Thyroid gland (tissue), 4 donors: ENCODE data around the gene SH3GL1. TPM values are rescaled to one million over a fixed set of nuclear protein-coding genes. Genes with fewer than 3 reads are reported as not detected.

Experiments
- DNase-seq, 2 donors: peaks; one replicate each; pipeline ENCODE4 v3.0.0-alpha.2; 2019
- H3K27ac ChIP-seq, 3 donors: fragments of 200-600 bp; sonication (generic); 1 replicate in 2 of 3; 2 replicates in 1 of 3; pipeline ENCODE4 v1.5.1; 2016 to 2019; ENCODE audit warnings: mild to moderate bottlenecking in 1 of 3, moderate library complexity in 1 of 3
- H3K27me3 ChIP-seq: fragments of 200-600 bp; sonication (generic); one replicate; pipeline ENCODE4 v1.5.1; 2019
- H3K36me3 ChIP-seq, 2 donors: fragments of 200-600 bp; sonication (generic); one replicate each; pipeline ENCODE4 v1.5.1; 2016 to 2019
- H3K4me1 ChIP-seq, 2 donors: fragments of 200-600 bp; sonication (generic); one replicate each; pipeline ENCODE4 v1.5.1; 2017 to 2019
- H3K4me3 ChIP-seq, 3 donors: fragments of 200-600 bp; sonication (generic); replicated peaks in 1 of 3; 1 replicate in 2 of 3; 2 replicates in 1 of 3; pipeline ENCODE4 v1.5.1; 2016; ENCODE audit warnings: mild to moderate bottlenecking in 1 of 3
- H3K9me3 ChIP-seq: fragments of 200-600 bp; sonication (generic); one replicate; pipeline ENCODE4 v1.5.1; 2017
- POLR2A ChIP-seq, 2 donors: fragments of 450-650 bp; IDR thresholded peaks; one replicate each; pipeline ENCODE4 v1.6.1; 2017; ENCODE audit warnings: antibody characterized with exemption in 2 of 2, mild to moderate bottlenecking in 2 of 2, moderate library complexity in 1 of 2
- WGBS, 2 donors: methylation state at CpG; one replicate each; pipeline ENCODE4 v1.1.5; 2017; 5-methylcytosine and 5-hydroxymethylcytosine counted together
- intact Hi-C: fragments of 100-400 bp; cut with DNase I; formaldehyde crosslinking; loops from one replicate; pipeline ENCODE4 v1.15.1; 2023
- total RNA-seq, 4 donors: library from RNA; depleted of rRNA; stranded (reverse); fragments of >200 nt; gene quantifications; one replicate each; pipeline ENCODE4 v1.2.3, GENCODE V29; 2016
- TF ChIP-seq, protein P1 (sequence below), 6 experiments: fragments of 200-600 bp in 3 of 6; fragments of 450-650 bp in 3 of 6; sonication (generic) in 3 of 6; IDR thresholded peaks; one replicate each; pipeline ENCODE4 v1.5.1; 2016 to 2019; ENCODE audit warnings: antibody characterized with exemption in 6 of 6, mild to moderate bottlenecking in 2 of 6, inconsistent platforms in 1 of 6, moderate library complexity in 1 of 6

The SH3GL1 gene
- total RNA-seq, 4 donors from 2014 or later, result 33.1 to 42.4 (median 36.7) TPM

- intact Hi-C loops, result loop anchor here (10.0 kb wide), 1 partner anchor 158 kb away; the partner anchor contains the start of gene YJU2
- no peak for DNase-seq
- no peak overlapping the region for H3K27ac ChIP-seq
- H3K27me3 ChIP-seq, result no peaks in the 10 kb centered on the region
- peaks cover 13 to 29% of the 10 kb centered on the region in 2 donors for H3K4me1 ChIP-seq
- TF ChIP-seq, protein P1, sequence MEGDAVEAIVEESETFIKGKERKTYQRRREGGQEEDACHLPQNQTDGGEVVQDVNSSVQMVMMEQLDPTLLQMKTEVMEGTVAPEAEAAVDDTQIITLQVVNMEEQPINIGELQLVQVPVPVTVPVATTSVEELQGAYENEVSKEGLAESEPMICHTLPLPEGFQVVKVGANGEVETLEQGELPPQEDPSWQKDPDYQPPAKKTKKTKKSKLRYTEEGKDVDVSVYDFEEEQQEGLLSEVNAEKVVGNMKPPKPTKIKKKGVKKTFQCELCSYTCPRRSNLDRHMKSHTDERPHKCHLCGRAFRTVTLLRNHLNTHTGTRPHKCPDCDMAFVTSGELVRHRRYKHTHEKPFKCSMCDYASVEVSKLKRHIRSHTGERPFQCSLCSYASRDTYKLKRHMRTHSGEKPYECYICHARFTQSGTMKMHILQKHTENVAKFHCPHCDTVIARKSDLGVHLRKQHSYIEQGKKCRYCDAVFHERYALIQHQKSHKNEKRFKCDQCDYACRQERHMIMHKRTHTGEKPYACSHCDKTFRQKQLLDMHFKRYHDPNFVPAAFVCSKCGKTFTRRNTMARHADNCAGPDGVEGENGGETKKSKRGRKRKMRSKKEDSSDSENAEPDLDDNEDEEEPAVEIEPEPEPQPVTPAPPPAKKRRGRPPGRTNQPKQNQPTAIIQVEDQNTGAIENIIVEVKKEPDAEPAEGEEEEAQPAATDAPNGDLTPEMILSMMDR (IDR thresholded peaks at IDR 0.05), result no peak
- no peak for TF ChIP-seq POLR2A (IDR thresholded peaks at IDR 0.05)
- 12 to 15% methylated on average over 19 to 25 of the region's 32 CpGs for WGBS, 2 donors
- H3K36me3 ChIP-seq, result no peaks in the 10 kb centered on the region
- H3K9me3 ChIP-seq, result no peaks in the 10 kb centered on the region
- peak overlapping the region; percentile 22 to 78 (median 74) for H3K4me3 ChIP-seq
These were observed 2.8 kb upstream of the SH3GL1 start for GRCh38 chr19:4403005-4403761.

DNA sequence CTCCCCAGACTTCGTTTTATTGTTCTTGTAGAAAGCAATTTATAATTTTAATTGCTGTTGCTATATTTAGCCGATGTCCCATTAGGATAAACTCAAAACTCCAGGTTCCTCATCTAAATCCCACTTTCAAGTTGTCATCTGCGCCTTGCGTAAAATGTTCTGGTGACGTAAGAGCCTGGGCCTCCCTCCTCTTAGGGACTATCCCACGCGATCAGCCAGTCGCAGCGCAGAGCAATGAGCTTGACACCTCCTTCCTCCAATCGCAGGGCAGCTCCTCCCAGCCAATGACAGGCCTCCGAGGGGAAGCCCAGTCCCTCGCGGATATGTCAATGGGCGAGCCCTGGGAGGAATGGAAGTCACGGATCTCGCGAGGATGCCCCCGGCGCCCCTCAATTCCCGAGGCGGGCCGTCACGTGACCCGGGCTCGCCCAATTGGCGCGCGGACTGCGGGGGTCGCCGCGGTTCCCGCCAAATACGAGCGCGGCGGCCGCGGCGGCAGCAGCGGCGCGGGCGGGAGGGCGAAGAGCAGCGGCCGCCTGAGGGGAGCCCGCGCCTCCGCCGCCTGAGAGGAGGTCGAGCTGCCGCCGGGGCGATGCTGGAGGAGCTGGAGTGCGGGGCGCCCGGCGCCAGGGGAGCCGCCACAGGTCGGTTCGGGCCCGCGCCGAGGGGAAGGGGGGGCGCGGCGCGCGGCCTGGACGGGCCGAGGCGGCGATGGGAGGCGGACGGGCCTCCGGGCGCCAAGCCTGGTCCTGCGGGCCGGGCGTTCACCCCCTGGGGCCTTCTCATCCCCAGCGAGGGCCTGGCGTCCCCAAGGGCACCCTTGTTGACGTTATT, 2.0 kb upstream of the SH3GL1 start, which contains the start of gene CHAF1A:
Gene CHAF1A (plus strand): TSS at position 470 of the 834 bp plus-strand sequence. CDS start 123 bp downstream, at position 593.
- Histone ChIP-seq H3K4me1 (peaks cover 21 to 37% of the 10 kb centered on the region in 2 donors), H3K36me3 (no peaks in the 10 kb centered on the region), H3K4me3 (peak within 1 kb of the TSS; percentile 22 to 78 (median 74)), H3K27ac (peak within 1 kb of the TSS; percentile 83 to 86 (median 83)), H3K9me3 (no peaks in the 10 kb centered on the region), H3K27me3 (no peaks in the 10 kb centered on the region)
- WGBS, 2 donors, result 0 to 2% methylated on average over 10 to 13 of the region's 84 CpGs
- TF ChIP-seq, protein P1 (IDR thresholded peaks at IDR 0.05), result peak in 1 of 6 experiments; percentile 9
- TF ChIP-seq POLR2A (IDR thresholded peaks at IDR 0.05), result peak in 1 of 2 donors; percentile 77
- intact Hi-C loops, result loop anchor here (10.0 kb wide), 1 partner anchor 158 kb away; the partner anchor contains the start of gene YJU2
- DNase-seq, result peak; percentile 99 to 100

DNA sequence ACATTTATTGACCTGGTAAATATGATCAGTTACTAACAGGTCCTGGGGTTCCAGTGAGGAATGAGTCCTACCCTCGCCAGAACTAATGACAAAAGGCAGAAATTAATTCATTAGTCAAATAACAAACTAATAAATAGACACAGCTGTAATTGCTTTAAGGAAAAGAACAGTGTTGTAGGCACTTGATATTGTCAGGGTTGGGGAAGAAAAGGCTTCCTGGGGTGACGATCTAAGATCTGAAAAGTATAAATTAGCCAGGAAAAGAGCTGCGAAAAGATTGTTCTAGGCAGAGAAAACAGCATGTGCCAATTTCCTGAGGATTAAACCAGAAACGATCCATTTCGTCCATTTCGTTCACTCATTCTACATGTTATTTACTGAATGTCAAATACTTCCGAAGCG, 1.4 kb upstream of the SH3GL1 start:
- peak overlapping the region; percentile 83 to 86 (median 83) for H3K27ac ChIP-seq
- WGBS, 2 donors, result 4% methylated on average over 8 of the region's 8 CpGs
- no peak for DNase-seq
- peaks cover 27 to 43% of the 10 kb centered on the region in 2 donors for H3K4me1 ChIP-seq
- intact Hi-C loops, result loop anchor here (10.0 kb wide), 1 partner anchor 157 kb away; the partner anchor contains the start of gene YJU2
- H3K9me3 ChIP-seq, result no peaks in the 10 kb centered on the region
- peak overlapping the region in 1 of 3 donors; percentile 12 for H3K4me3 ChIP-seq
- TF ChIP-seq, protein P1 (IDR thresholded peaks at IDR 0.05), result no peak
- TF ChIP-seq POLR2A (IDR thresholded peaks at IDR 0.05), result no peak
- no peaks in the 10 kb centered on the region for H3K27me3 ChIP-seq
- no peaks in the 10 kb centered on the region for H3K36me3 ChIP-seq

DNA sequence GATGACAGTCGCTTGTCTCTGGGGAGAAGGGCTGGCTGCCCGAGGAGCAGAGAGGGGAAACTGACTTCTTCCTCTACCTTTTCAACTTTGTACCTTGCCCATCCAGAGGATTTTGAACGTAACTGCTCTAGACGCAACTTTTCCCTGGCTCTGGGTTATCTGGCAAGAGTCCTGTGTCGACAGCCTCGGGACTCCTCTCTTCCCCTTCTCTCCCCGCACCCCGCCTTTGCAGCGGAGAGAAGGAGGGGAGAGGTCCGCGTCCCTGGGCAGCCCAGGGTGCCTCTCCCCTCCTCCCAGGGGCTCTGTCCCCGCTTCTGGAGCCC, 574 bp downstream of the SH3GL1 start:
- peaks cover 30 to 51% of the 10 kb centered on the region in 2 donors for H3K4me1 ChIP-seq
- no peak for TF ChIP-seq POLR2A (IDR thresholded peaks at IDR 0.05)
- TF ChIP-seq, protein P1 (IDR thresholded peaks at IDR 0.05), result no peak
- intact Hi-C loops, result loop anchor here (10.0 kb wide), 1 partner anchor 155 kb away; the partner anchor contains the start of gene YJU2

More for the DNA sequence above, 574 bp downstream of the SH3GL1 start:
- H3K27ac ChIP-seq, result peak overlapping the region; percentile 73 to 90 (median 84)
- H3K27me3 ChIP-seq, result no peaks in the 10 kb centered on the region
- DNase-seq, result peak; percentile 43 to 47
- no peaks in the 10 kb centered on the region for H3K9me3 ChIP-seq
- peak overlapping the region; percentile 60 to 83 (median 74) for H3K4me3 ChIP-seq
- H3K36me3 ChIP-seq, result peaks cover 0 to 14% of the 10 kb centered on the region in 2 donors
- 0% methylated on average over 11 to 12 of the region's 12 CpGs for WGBS, 2 donors
